ENCODE data around the gene PRRX2.

- no peak for TF ChIP-seq POLR2AphosphoS5 (IDR thresholded peaks at IDR 0.05; ENCODE audit: low read depth, low read length)
- TF ChIP-seq REST (IDR thresholded peaks at IDR 0.05; ENCODE audit: insufficient read depth in 1 of 2, low read depth in 2 of 2, low read length in 2 of 2): no peak
- TF ChIP-seq SIN3A (IDR thresholded peaks at IDR 0.05; ENCODE audit: borderline replicate concordance, insufficient read depth, low read length): no peak
- TF ChIP-seq TAF1 (IDR thresholded peaks at IDR 0.05; ENCODE audit: borderline replicate concordance, insufficient read depth, low read length): no peak
- TF ChIP-seq FOXP2 (optimal IDR thresholded peaks at IDR 0.05; ENCODE audit: borderline replicate concordance, extremely low read depth, extremely low read length, insufficient read depth): no peak
Measured at GRCh38 chr9:129697656-129698253, 32.3 kb downstream of the PRRX2 start.

All from PFSK-1 (cell line).